Stimulated activated CD8-positive, alpha-beta memory T cell treated with anti-CD3 and anti-CD28 coated beads, Interleukin-2, amount 100 ng/mL, for 1 hour (primary cell): ENCODE measurements around the gene FBLIM1.
A peak's percentile ranks its signal among the peaks of the same experiment; 100 is the strongest.
"Not testable (repeated sequence)": the region's sequence is repeated elsewhere in the genome, so short reads cannot be mapped to it uniquely, and the experiment has no call there.

Experiments used
- DNase-seq, 2 donors: peaks; one replicate each; pipeline ENCODE4 v3.0.0-alpha.2; 2020; ENCODE audit warnings: low read depth in 2 of 2

FBLIM1 gene

GRCh38 chr1:15816674-15817073 lies 58.1 kb downstream of the FBLIM1 start:
- no peak for DNase-seq

GRCh38 chr1:15820478-15820877 lies 61.9 kb downstream of the FBLIM1 start:
- DNase-seq: no peak

- no peak for DNase-seq
Measured at GRCh38 chr1:15825800-15826199, 67.2 kb downstream of the FBLIM1 start.

- DNase-seq: no peak
Measured at GRCh38 chr1:15826810-15827507, 68.4 kb downstream of the FBLIM1 start.

GRCh38 chr1:15827567-15827966 lies 69.0 kb downstream of the FBLIM1 start:
- DNase-seq: not testable (repeated sequence)

DNA sequence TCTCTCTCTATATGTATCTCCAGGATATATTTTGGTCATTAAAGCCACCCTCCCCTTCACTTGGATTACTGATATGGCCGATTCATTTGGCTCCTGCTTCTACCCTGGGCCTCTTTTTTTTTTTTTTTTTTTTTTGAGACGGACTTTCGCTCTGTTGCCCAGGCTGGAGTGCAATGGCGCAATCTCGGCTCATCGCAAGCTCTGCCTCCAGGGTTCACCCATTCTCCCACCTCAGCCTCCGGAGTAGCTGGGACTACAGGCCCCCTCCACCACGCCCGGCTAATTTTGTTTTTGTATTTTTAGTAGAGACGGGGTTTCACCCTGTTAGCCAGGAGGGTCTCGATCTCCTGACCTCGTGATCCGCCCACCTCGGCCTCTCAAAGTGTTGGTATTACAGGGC lies 70.3 kb downstream of the FBLIM1 start:
- not testable (repeated sequence) for DNase-seq

DNA sequence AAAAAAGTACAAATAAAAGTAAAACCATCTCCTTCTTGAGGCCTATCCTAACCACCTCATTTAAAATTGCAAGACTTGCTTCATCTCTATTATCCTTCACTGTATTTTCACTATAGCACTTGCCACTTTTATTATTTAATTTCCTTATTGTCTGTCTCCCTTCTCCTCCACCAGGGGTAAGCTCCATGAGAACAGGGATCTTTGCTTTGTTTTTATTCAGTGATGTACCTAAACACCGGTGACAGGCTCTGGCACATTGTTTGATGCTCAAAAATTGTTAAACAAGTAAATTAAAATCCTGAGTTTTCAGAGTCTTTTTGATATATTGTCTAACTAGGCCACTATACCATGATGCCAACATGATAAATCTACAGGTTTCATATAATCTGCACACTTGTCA lies 71.7 kb downstream of the FBLIM1 start:
- no peak for DNase-seq

- DNase-seq: peak in 1 of 2 donors; percentile 30
Measured at GRCh38 chr1:15833069-15833679, 74.6 kb downstream of the FBLIM1 start.

DNA sequence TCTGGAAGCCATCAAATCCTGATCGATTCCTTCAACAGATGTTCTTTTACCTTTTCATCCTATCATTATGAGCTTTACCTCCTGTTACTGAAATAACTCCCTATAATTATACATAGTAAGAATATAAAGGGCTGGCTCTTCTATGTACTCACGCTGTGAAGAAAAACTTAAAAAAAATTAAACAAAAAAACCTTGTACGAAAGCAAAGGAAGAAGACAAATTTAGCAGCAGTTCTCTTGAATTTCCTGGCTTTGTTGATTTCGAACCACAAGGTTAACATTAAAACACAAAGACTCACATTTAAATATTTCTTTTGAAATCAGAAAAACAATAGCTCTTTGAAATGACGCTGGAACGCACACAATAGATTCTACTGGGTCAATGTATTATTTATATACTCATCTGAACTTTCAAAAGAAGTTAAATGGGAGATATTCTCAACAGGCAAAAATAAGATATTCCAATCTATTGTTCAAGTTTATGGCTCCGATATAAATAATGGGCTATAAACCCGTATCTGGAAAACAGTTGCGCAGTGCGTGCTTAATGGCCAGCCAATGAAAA lies 75.3 kb downstream of the FBLIM1 start:
- DNase-seq: no peak

DNA sequence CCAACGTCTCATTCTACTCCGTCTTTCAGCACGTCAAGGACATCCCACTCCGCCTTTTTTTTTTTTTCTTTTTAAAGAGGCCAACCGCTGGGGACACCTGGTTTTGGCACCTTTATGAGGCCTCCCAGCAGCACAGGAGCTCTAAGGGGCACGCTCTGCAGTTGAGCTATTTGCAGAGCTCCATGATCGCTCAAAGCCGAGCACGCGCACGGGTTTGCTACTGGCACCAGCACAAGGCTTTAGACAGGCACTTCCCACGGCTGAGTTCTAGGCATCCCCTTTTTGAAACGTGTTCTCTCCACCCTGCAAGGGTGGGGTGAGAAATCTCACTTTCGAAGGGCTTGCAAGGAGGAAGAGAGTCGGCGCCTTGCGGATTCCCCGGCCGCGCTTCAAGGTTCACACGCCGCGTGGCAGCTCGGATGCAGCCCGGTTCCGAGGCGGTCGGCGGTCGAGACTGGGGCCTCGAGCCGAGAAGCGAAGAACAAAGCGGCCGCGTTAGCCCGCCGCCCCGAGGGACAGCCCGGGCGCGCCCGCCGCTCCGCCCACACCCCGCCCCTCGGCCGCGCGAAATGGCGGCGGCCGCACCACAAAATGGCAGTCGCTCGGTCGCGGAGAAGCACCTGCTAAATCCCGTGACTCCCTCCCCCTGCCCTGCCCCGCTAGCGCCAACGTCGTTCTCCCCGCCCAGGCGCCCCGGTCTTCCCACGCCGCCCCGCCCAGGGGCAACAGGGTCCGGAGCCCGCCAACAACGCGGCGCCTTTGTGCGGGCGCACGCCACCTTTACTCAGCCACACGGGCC lies 76.0 kb downstream of the FBLIM1 start:
- DNase-seq: peak; percentile 72 to 79

DNA sequence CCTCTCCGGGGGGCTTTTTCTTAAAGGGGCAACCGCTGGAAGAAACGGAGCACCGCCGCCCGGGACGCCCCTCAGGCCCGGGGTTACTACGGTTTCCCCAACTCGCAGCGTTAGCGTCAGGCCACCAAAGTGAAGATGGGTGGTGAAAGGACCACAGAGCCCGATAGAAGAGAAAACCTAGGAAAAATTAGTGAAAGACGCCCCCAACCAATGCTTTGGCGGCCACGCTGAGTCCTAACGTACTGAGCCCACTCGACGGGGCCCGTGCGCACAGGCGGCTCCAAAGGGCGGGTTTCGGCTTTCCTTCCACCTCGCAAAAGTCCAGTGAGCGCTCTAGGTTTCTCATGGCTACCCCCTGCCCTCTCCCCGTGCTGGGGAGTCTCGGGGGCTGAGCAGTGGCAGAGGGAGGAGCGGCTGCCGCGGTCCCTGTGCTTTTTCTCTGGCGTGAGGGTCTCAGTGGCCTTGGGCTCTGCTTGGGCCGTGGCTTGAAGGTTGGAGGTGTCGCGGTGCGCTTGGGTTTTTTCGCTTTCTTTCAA lies 76.7 kb downstream of the FBLIM1 start:
- DNase-seq: peak in 1 of 2 donors; percentile 21

- DNase-seq: peak; percentile 97 to 99
Measured at GRCh38 chr1:15835741-15836510, 77.3 kb downstream of the FBLIM1 start.
